BLaER1 (cell line): ENCODE measurements around the gene CCDC93.

Experiments
- H3K27ac ChIP-seq: shearing (Covaris generic); formaldehyde crosslinking; 2 replicates; pipeline ENCODE4 v1.8.1; 2022
- H3K27me3 ChIP-seq: shearing (Covaris generic); formaldehyde crosslinking; 2 replicates; pipeline ENCODE4 v1.8.1; 2022
- H3K36me3 ChIP-seq: shearing (Covaris generic); formaldehyde crosslinking; 2 replicates; pipeline ENCODE4 v1.8.1; 2022
- H3K4me1 ChIP-seq: shearing (Covaris generic); formaldehyde crosslinking; 2 replicates; pipeline ENCODE4 v1.8.1; 2022
- H3K4me2 ChIP-seq: shearing (Covaris generic); formaldehyde crosslinking; 2 replicates; pipeline ENCODE4 v1.8.1; 2022
- H3K4me3 ChIP-seq: shearing (Covaris generic); formaldehyde crosslinking; 2 replicates; pipeline ENCODE4 v1.8.1; 2022
- H3K9ac ChIP-seq: shearing (Covaris generic); formaldehyde crosslinking; 2 replicates; pipeline ENCODE4 v1.8.1; 2022
- H3K9me3 ChIP-seq: shearing (Covaris generic); formaldehyde crosslinking; 2 replicates; pipeline ENCODE4 v1.8.1; 2022
- H4K20me1 ChIP-seq: shearing (Covaris generic); formaldehyde crosslinking; 2 replicates; pipeline ENCODE4 v1.8.1; 2022
- Cebpa-rat ChIP-seq: shearing (Covaris generic); IDR thresholded peaks from 2 replicates; pipeline ENCODE4 v1.8.1; 2022

Gene CCDC93

GRCh38 chr2:118047380-118047826, 33.5 kb upstream of the CCDC93 start:
- no peaks in the 10 kb centered on the region for H4K20me1 ChIP-seq
- no peak overlapping the region for H3K4me3 ChIP-seq
- H3K27me3 ChIP-seq: no peaks in the 10 kb centered on the region
- no peak overlapping the region for H3K4me2 ChIP-seq
- H3K9me3 ChIP-seq: no peaks in the 10 kb centered on the region
- H3K9ac ChIP-seq: no peak overlapping the region
- peaks cover 13% of the 10 kb centered on the region for H3K4me1 ChIP-seq
- no peak overlapping the region for H3K27ac ChIP-seq
- H3K36me3 ChIP-seq: no peaks in the 10 kb centered on the region
- no peak for TF ChIP-seq Cebpa-rat

- Histone ChIP-seq H3K36me3 (no peaks in the 10 kb centered on the region), H3K4me1 (peaks cover 13% of the 10 kb centered on the region), H3K9ac (no peak overlapping the region), H3K4me2 (no peak overlapping the region), H3K27me3 (no peaks in the 10 kb centered on the region), H3K27ac (no peak overlapping the region), H3K9me3 (no peaks in the 10 kb centered on the region), H3K4me3 (no peak overlapping the region), H4K20me1 (no peaks in the 10 kb centered on the region)
- TF ChIP-seq Cebpa-rat: no peak
Observed at GRCh38 chr2:118046634-118047210, 32.9 kb upstream of the CCDC93 start.

- Histone ChIP-seq H3K27ac (no peak overlapping the region), H3K36me3 (no peaks in the 10 kb centered on the region), H4K20me1 (no peaks in the 10 kb centered on the region), H3K27me3 (no peaks in the 10 kb centered on the region), H3K9me3 (no peaks in the 10 kb centered on the region), H3K4me2 (no peak overlapping the region), H3K4me1 (peaks cover 8% of the 10 kb centered on the region), H3K4me3 (no peak overlapping the region), H3K9ac (no peak overlapping the region)
- no peak for TF ChIP-seq Cebpa-rat
Observed at GRCh38 chr2:118045286-118045685, 31.4 kb upstream of the CCDC93 start.

GRCh38 chr2:118044854-118045253, 31.0 kb upstream of the CCDC93 start:
- TF ChIP-seq Cebpa-rat: no peak
- H3K9me3 ChIP-seq: no peaks in the 10 kb centered on the region
- H3K4me1 ChIP-seq: 0 out of 2 replicates have a peak, but pooled peaks cover 5% of the 10 kb centered on the region
- H3K27me3 ChIP-seq: no peaks in the 10 kb centered on the region
- no peak overlapping the region for H3K4me2 ChIP-seq
- no peak overlapping the region for H3K27ac ChIP-seq
- no peaks in the 10 kb centered on the region for H3K36me3 ChIP-seq
- H4K20me1 ChIP-seq: no peaks in the 10 kb centered on the region
- no peak overlapping the region for H3K9ac ChIP-seq
- no peak overlapping the region for H3K4me3 ChIP-seq

GRCh38 chr2:118044103-118044716, 30.3 kb upstream of the CCDC93 start:
- no peak overlapping the region for H3K9ac ChIP-seq
- H3K27ac ChIP-seq: no peak overlapping the region
- no peaks in the 10 kb centered on the region for H3K9me3 ChIP-seq
- no peaks in the 10 kb centered on the region for H4K20me1 ChIP-seq
- no peaks in the 10 kb centered on the region for H3K27me3 ChIP-seq
- TF ChIP-seq Cebpa-rat: no peak
- no peak overlapping the region for H3K4me3 ChIP-seq
- H3K4me1 ChIP-seq: no peaks in the 10 kb centered on the region
- no peak overlapping the region for H3K4me2 ChIP-seq
- no peaks in the 10 kb centered on the region for H3K36me3 ChIP-seq

- Histone ChIP-seq H3K27me3 (no peaks in the 10 kb centered on the region), H3K4me2 (no peak overlapping the region), H3K36me3 (no peaks in the 10 kb centered on the region), H3K4me1 (no peaks in the 10 kb centered on the region), H3K9me3 (peaks cover 6% of the 10 kb centered on the region), H3K4me3 (no peak overlapping the region), H3K27ac (no peak overlapping the region), H3K9ac (no peak overlapping the region), H4K20me1 (no peaks in the 10 kb centered on the region)
- no peak for TF ChIP-seq Cebpa-rat
Observed at GRCh38 chr2:118040891-118041290, 27.0 kb upstream of the CCDC93 start.

GRCh38 chr2:118032169-118033013, 18.5 kb upstream of the CCDC93 start:
- no peak overlapping the region for H3K4me2 ChIP-seq
- H3K27me3 ChIP-seq: no peaks in the 10 kb centered on the region
- no peak for TF ChIP-seq Cebpa-rat
- H3K27ac ChIP-seq: no peak overlapping the region
- H3K9ac ChIP-seq: no peak overlapping the region
- H3K36me3 ChIP-seq: no peaks in the 10 kb centered on the region
- H3K9me3 ChIP-seq: peaks cover 11% of the 10 kb centered on the region
- H4K20me1 ChIP-seq: no peaks in the 10 kb centered on the region
- H3K4me3 ChIP-seq: no peak overlapping the region
- no peaks in the 10 kb centered on the region for H3K4me1 ChIP-seq

GRCh38 chr2:118031566-118031965, 17.7 kb upstream of the CCDC93 start:
- no peak overlapping the region for H3K4me3 ChIP-seq
- peaks cover 11% of the 10 kb centered on the region for H3K9me3 ChIP-seq
- H3K4me2 ChIP-seq: no peak overlapping the region
- H3K4me1 ChIP-seq: no peaks in the 10 kb centered on the region
- no peak overlapping the region for H3K9ac ChIP-seq
- H4K20me1 ChIP-seq: no peaks in the 10 kb centered on the region
- no peaks in the 10 kb centered on the region for H3K36me3 ChIP-seq
- H3K27me3 ChIP-seq: no peaks in the 10 kb centered on the region
- no peak overlapping the region for H3K27ac ChIP-seq
- TF ChIP-seq Cebpa-rat: no peak

GRCh38 chr2:118029025-118029424, 15.2 kb upstream of the CCDC93 start:
- Histone ChIP-seq H3K4me2 (no peak overlapping the region), H3K9me3 (no peaks in the 10 kb centered on the region), H3K36me3 (no peaks in the 10 kb centered on the region), H4K20me1 (no peaks in the 10 kb centered on the region), H3K4me3 (no peak overlapping the region), H3K9ac (no peak overlapping the region), H3K4me1 (no peaks in the 10 kb centered on the region), H3K27ac (no peak overlapping the region), H3K27me3 (no peaks in the 10 kb centered on the region)
- TF ChIP-seq Cebpa-rat: no peak

GRCh38 chr2:118021356-118021755, 7.5 kb upstream of the CCDC93 start:
- H3K27me3 ChIP-seq: no peaks in the 10 kb centered on the region
- H3K4me3 ChIP-seq: no peak overlapping the region
- H3K9me3 ChIP-seq: no peaks in the 10 kb centered on the region

More at GRCh38 chr2:118021356-118021755, 7.5 kb upstream of the CCDC93 start:
- no peak for TF ChIP-seq Cebpa-rat
- Histone ChIP-seq H3K9ac (no peak overlapping the region), H3K4me1 (no peaks in the 10 kb centered on the region), H4K20me1 (no peaks in the 10 kb centered on the region), H3K4me2 (no peak overlapping the region), H3K36me3 (no peaks in the 10 kb centered on the region), H3K27ac (no peak overlapping the region)
